ENCODE results near the gene TMEM94. TPM values are rescaled to one million over a fixed set of nuclear protein-coding genes. Genes with fewer than 3 reads are reported as not detected.
A peak's percentile ranks its signal among the peaks of the same experiment; 100 is the strongest.

The TMEM94 gene
- total and polyA plus RNA-seq, 2 of the 8 experiments (the other 6 are each of a cell fraction or from before 2014, with no cell fraction given), result 54.8 to 69.9 TPM

GRCh38 chr17:75456039-75456416, 407 bp upstream of the TMEM94 start:
- H2BK5ac ChIP-seq (ENCODE audit: low read depth, low read length), result no peak overlapping the region
- H4K8ac ChIP-seq (ENCODE audit: extremely low read depth, insufficient read depth, low read length), result 0 out of 2 replicates have a peak overlapping the region, but pooled peaks have one; percentile 41
- CTCF ChIA-PET (ENCODE audit: partially characterized antibody), result interaction anchor here (0.6 to 1.8 kb wide), 6 partner anchors 34 to 194 kb away, joined by 3 to 5 read pairs (median 4); partner anchors contain the start of genes GGA3 and MRPS7
- H3K27me3 ChIP-seq (replicated peaks in 1 of 4; ENCODE audit: control insufficient read depth in 3 of 4, extremely low read depth in 1 of 4, insufficient read depth in 3 of 4, low read length in 3 of 4), result no peaks in the 10 kb centered on the region
- H3K9me3 ChIP-seq (ENCODE audit: insufficient read depth in 2 of 2, low read depth in 1 of 2, low read length in 1 of 2), result no peaks in the 10 kb centered on the region
- POLR2A ChIA-PET (ENCODE audit: partially characterized antibody), result interaction anchor here (0.6 to 3.6 kb wide), 18 partner anchors 8 to 325 kb away, joined by 3 to 17 read pairs (median 3); partner anchors contain the start of genes GALK1, MIF4GD and SUMO2
- no peak overlapping the region for H3K14ac ChIP-seq (ENCODE audit: insufficient read length)
- peaks cover 8% of the 10 kb centered on the region for H3K23me2 ChIP-seq (ENCODE audit: low read depth, low read length)
- peak overlapping the region in 3 of 4 experiments; percentile 65 to 77 (median 67); a peak in 6 of 7 replicates for H3K9ac ChIP-seq (replicated peaks in 1 of 4; ENCODE audit: extremely low read depth in 1 of 4, low read depth in 3 of 4, low read length in 3 of 4)
- H4K91ac ChIP-seq (replicated peaks; ENCODE audit: insufficient read length, low read length), result no peak overlapping the region
- no peaks in the 10 kb centered on the region for H3K36me3 ChIP-seq (ENCODE audit: control insufficient read depth in 2 of 4, insufficient read depth in 4 of 4, low read length in 3 of 4)
- H3K18ac ChIP-seq (ENCODE audit: extremely low read depth, low read length), result no peak overlapping the region
- 0 out of 2 replicates have a peak overlapping the region, but pooled peaks have one; percentile 61 for H2BK20ac ChIP-seq (ENCODE audit: low read length)
- no peak overlapping the region for H3K56ac ChIP-seq (replicated peaks; ENCODE audit: insufficient read length, low read depth, low read length)
- H3K23ac ChIP-seq (ENCODE audit: insufficient read length), result no peak overlapping the region
- TF ChIP-seq PHF8 (conservative IDR thresholded peaks at IDR 0.05; ENCODE audit: low read depth, low read length), result peak; percentile 25; the same call in 1 of the 2 replicates
- TF ChIP-seq RXRA (IDR thresholded peaks at IDR 0.05; ENCODE audit: insufficient read depth, low read depth, low read length), result no peak
- no peak overlapping the region for H2AK5ac ChIP-seq (ENCODE audit: low read depth, low read length)
- DNase-seq (ENCODE audit: low read depth in 1 of 2, low spot score in 2 of 2) (no peak), FAIRE-seq (no peak)
- no peaks in the 10 kb centered on the region; a peak in 1 of 4 replicates for H3K79me2 ChIP-seq (ENCODE audit: control insufficient read depth in 1 of 2, insufficient read depth in 2 of 2, low read length in 2 of 2)
- H2BK120ac ChIP-seq (replicated peaks; ENCODE audit: low read depth, low read length), result no peak overlapping the region
- H4K5ac ChIP-seq (ENCODE audit: insufficient read length, low read depth, low read length), result peak overlapping the region; percentile 26
- H2BK15ac ChIP-seq (ENCODE audit: low read length), result no peak overlapping the region
- H2AFZ ChIP-seq (ENCODE audit: low read length), result no peak overlapping the region; the same call in 1 of the 2 replicates
- H3K27ac ChIP-seq (ENCODE audit: low read depth, low read length), result no peak overlapping the region
- peak overlapping the region; percentile 79 to 80 for H3K4me2 ChIP-seq (ENCODE audit: insufficient read depth in 1 of 2, low read depth in 2 of 2, low read length in 2 of 2)
- H3K4me3 ChIP-seq (ENCODE audit: extremely low read depth in 1 of 4, insufficient read depth in 2 of 4, low read depth in 3 of 4, low read length in 4 of 4), result peak overlapping the region; percentile 37 to 78 (median 48); a peak in 6 of 8 replicates
- H2BK12ac ChIP-seq (ENCODE audit: low read depth, low read length), result no peak overlapping the region
- H3K79me1 ChIP-seq (ENCODE audit: low read depth, low read length), result no peaks in the 10 kb centered on the region
- no peak overlapping the region for H3K4ac ChIP-seq (replicated peaks; ENCODE audit: insufficient read length, low read depth, low read length)
- H4K20me1 ChIP-seq (replicated peaks in 1 of 2; ENCODE audit: control insufficient read depth in 1 of 2, insufficient read depth in 2 of 2, low read length in 2 of 2), result no peaks in the 10 kb centered on the region
- 12% methylated on average over 13 of the region's 13 CpGs; no CpG with 5 or more reads in 1 of the 2 experiments for WGBS, 2 experiments (ENCODE audit: extremely low coverage in 1 of 2, insufficient coverage in 1 of 2, insufficient read length in 1 of 2, insufficient replicate concordance in 2 of 2, low coverage in 1 of 2, low lambda C conversion rate in 2 of 2, missing lambda C conversion rate in 1 of 2)
- H3K4me1 ChIP-seq (replicated peaks in 1 of 4; ENCODE audit: control insufficient read depth in 3 of 4, insufficient read depth in 4 of 4, low read length in 3 of 4), result peaks cover 0 to 7% (median 4%) of the 10 kb centered on the region in 4 experiments; a peak in 6 of 7 replicates

All from H1 (cell line).